HG03159 (cell line): ENCODE results near the gene LASP1.
"Not testable (repeated sequence)": the region's sequence is repeated elsewhere in the genome, so short reads cannot be mapped to it uniquely, and the experiment has no call there.

Experiments used
- ATAC-seq: cut with Tn5 transposase; IDR thresholded peaks from one replicate; pipeline ENCODE4 v1.9.1; 2021; ENCODE audit warnings: mild to moderate bottlenecking, moderate library complexity; ENCODE audit not compliant: unreplicated experiment

The LASP1 gene

DNA sequence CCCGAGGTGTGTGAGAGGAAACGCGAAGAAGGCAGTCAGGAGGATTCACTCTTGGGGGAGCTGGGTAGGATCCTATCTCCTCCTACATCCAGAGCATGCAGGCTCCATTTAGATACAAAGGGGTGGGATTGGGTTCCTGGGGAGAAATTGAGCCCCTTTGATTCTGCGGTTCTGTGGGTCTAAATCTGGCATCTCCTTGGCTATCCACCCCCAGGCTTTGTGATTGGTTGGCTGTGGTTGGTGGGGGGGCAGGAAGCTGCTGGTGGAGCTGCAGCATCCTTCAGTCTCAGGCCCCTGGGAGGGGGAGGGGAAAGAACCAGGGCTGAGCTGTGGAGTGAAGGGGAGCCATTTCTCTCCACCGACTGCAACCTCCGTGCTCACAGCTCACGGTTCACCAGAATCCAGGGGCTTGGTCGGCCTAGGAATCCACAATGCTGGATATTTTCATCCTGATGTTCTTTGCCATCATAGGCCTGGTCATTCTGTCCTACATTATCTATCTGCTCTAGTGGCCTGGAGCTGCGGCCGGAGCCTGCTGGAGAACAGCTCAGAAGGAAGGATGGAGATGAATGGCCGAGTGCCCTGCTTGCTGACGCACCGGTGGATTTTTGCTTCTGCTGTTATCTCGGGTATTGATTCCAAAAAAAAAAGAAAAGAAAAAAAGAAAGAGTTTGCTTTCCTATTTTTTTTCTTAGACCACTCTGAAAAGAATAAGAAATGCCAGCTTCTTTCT lies 55.6 kb downstream of the LASP1 start, which contains the start of gene LASP1NB:
Gene LASP1NB (plus strand): TSS at position 352 of the 733 bp plus-strand sequence.
- no peak for ATAC-seq

DNA sequence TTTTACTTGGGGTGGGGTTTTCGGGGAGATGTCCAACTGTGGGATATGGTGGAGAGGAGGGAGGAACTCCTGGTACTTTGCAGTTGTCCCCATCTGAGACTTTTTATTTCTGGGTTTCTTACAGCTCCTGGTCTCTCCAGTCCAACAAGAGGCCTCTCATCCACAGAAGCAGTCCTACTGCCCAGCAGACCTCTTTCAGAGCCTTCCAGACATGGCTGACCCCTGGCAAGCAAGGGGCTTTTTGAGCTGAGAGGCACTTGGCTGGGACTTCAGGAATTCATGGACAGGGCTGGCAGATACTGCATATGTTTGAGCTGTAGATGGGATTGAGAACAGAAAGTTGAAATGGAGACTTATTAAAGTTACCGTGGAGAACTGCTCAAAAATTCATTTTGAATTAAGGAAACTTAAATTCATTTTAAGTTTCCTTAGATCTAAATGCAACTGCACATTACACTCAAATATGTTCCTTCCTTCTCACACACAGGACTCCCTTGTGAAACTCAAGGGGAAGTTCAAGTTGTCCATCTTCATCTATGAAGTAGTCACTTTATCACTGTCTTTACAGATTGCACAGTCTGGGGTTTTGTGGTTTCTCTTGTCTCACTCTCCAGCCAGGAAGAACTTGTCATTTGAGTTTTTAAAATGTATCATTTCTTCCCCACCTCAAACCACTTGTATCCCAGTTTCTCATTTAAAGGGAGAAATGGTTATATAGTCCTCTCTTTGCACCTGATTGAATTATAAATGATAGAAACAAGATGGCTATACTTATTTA lies 56.6 kb downstream of the LASP1 start:
- ATAC-seq, result no peak

DNA sequence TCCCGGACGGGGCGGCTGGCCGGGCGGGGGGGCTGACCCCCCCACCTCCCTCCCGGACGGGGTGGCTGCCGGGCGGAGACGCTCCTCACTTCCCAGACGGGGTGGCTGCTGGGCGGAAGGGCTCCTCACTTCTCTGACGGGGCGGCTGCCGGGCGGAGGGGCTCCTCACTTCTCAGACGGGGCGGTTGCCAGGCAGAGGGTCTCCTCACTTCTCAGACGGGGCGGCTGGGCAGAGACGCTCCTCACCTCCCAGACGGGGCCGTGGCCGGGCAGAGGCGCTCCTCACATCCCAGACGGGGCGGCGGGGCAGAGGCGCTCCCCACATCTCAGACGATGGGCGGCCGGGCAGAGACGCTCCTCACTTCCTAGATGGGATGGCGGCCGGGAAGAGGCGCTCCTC lies 60.9 kb downstream of the LASP1 start:
- ATAC-seq, result not testable (repeated sequence)

DNA sequence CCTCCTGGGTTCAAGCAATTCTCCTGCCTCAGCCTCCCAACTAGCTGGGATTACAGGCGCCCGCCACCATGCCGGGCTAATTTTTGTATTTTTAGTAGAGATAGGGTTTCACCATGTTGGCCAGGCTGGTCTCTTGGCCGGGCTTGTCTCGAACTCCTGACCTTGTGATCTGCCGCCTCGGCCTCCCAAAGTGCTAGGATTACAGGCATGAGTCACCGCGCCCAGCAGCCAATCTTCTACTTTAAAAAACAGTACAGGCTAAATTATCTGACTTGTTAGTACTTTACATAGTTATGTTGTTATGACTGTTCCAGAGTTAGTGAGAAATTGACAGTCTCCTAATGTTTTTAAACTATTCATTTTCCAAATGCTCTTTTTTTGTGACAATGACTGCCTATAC lies 64.1 kb downstream of the LASP1 start:
- not testable (repeated sequence) for ATAC-seq

DNA sequence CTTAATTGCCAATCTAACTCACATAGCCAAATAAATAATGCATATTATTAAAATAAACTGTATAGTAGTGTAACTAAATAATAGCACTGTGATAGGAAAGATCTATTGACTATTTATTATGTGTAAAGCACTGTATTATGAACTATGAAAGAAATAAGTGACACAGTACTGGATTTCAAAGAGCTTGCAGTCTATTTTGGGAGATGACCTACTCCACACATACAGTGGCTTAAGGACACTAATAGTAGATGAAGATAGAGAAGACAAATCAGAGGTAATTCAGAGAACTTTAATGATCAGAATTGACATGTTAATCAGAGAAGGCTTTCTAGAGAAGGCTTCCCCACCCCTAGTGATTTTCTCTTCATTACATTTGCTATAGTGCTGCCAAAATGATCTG lies 70.1 kb downstream of the LASP1 start:
- ATAC-seq, result no peak

DNA sequence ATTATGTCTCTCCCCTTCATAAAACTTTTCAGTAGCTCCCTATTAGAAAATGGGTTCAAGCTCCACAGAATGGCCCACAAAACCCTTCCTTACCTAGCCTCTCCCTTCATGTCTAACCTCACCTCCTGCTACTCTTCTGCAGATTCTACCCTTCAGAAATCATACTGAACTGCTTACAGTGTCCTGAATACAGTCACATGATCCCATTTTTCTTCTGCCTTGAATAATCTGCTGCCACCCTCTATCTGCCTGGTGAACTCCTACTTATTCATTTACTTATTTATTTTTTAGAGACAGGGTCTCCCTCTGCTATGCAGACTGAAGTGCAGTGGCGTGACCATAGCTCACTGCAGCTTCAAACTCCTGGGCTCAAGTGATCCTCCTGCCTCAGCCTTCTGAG lies 70.5 kb downstream of the LASP1 start:
- ATAC-seq, result no peak

DNA sequence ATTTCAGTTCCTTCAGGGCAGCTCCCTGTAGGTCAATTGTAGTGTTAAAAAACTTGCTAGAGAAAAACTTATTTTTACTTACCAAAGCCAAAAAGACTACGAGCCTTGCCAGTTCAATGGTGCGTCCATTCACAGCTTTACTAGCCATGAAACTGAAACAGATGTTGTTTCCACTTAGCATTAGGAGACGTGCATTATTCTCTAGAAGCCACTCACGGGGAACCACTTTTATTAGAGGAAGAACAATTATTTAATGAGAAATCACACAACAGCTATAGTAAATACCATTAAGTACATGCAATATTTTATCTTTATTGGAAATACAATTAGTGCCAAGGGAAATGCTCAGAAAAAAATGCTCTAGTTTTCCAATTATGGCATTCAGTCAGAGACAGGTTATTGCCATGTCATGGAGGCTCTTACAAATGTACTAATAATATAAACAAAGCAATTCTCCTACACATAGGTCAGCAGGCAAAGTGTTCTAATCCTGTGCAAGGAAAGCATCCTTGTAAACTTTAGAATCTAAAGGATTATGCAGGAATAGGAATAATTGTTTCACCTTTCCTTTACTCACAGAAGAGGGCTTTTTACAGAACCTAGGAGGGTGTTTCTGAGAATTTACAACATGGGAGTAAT lies 73.0 kb downstream of the LASP1 start:
- no peak for ATAC-seq

DNA sequence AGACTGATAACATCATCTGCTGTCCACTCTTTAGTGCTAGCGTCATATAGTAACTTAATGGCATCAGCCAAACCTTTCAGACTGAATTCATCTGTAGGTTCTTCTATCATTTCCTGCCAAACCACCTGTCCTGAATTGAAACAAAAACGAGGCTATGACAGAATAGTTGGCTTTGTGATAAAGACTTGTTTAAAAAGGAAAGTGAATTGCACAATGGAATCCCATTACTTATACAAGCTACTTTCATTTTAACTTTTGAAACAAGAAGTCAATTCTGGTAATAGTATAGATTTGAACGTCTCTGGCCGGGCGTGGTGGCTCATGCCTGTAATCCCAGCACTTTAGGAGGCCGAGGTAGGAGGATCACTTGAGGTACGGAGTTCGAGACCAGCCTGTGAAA lies 73.7 kb downstream of the LASP1 start:
- no peak for ATAC-seq

DNA sequence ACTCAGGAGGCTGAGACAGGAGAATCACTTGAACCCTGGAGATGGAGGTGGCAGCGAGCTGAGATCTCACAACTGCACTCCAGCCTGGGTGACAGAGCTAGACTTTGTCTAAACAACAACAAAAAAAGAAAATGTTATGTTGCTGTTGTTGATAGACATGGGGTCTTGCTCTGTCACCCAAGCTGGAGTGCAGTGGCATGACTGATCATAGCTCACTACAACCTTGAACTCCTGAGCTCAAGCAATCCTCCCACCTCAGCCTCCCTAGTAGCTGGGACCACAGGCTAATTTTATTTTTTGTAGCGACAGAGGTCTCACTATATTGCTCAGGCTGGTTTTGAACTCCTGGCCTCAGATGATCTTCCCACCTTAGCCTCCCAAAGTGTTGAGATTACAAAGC lies 77.3 kb downstream of the LASP1 start:
- no peak for ATAC-seq

DNA sequence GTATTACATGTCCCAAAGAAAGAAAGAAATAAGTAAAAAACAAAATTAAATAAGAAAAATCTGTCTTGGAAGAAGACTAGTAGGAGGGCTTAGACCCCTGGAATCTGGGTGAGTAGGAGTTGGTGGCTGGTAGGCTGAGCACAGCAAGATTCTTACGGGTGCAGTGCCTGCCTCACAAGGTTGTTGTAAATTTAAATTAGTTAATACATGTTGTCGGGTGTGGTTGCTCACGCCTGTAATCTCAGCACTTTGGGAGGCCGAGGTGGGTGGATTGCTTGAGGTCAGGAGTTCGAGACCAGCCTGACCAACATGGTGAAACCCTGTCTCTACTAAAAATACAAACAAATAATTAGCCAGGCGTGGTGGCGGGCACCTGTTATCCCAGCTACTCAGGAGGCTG lies 83.9 kb downstream of the LASP1 start:
- not testable (repeated sequence) for ATAC-seq

DNA sequence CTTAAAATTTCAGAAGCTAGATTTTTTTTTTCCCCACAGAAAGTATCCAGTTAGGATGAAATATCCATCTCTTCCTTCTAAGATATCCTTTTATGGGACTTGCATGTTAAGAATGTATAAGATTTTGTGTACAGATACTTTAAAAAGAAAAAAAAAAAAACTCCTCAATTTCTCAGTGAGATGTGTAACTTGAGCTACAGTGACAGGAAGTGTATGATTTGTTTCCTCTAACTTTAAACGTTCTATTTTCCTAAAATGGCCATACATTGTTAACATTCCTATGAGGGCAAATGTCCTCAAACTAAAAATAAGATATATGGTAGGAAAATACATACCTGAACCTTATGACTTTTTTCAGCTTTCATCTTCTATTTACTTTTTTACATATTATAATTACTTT lies 88.5 kb downstream of the LASP1 start:
- ATAC-seq, result no peak

DNA sequence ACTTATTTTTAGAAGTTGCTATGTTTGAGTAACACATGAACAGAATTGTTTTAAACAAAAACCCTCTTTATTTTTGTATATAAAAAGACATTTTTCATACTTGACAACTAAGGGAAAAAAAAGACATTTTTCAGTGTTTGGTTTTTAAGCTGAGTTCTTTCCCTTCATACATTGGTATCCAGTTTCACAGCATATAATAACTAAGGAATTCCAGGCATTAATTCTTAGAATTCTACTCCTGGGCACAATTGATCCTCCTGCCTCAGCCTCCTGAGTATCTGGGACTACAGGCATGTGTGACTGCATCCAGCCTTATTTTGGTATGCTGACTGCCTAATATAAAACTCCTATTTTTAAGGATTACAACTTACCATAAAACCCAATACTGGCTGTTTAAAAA lies 88.9 kb downstream of the LASP1 start:
- no peak for ATAC-seq

DNA sequence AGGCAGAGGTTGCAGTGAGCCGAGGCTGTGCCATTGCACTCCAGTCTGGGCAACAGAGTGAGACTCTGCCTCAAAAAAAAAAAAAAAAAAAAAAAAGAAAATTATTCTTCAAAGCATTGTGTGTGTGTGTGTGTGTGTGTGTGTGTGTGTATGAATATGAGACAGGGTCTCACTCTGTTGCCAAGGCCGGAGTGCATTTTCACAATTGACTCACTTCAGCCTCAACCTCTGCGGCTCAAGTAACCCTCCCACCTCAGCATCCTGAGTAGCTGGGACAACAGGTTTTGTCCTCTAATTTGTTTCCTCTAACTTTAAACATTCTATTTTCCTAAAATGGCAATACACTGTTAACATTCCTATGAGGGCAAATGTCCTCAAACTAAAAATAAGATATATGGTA lies 89.7 kb downstream of the LASP1 start:
- ATAC-seq, result no peak

DNA sequence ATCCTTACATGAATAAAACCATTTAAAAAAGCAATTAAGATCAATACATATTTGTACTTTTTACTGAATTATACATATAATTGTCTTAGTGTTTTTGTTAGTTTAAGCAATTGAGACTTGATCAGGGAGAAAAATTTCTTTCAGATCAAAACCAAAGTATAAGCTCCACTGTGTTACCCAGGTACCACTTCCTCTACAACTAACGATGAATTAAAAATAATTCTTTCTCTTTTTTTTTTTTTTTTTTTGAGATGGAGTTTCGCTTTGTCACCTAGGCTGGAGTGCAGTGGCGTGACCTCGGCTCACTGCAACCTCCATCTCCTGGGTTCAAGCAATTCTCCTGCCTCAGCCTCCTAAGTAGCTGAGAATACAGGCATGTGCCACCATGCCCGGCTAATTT lies 90.5 kb downstream of the LASP1 start:
- ATAC-seq, result no peak

DNA sequence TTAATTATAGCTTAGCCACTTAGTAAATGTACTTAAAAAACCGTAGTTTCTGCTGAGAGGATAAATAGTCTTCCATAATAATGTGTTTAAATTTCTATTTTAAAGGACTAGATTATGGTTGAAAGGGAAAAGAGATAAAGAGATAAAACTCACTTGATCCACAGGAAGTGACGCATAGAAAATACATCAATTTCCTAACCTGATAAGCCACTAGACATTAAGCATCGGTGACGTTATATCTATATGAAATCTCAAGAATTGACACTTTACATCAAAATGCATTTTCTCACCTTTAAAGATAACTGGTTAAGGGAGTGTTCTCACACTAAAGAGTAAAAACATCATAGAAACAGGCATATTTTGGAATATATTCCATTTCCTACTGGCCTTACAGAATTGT lies 91.6 kb downstream of the LASP1 start:
- ATAC-seq, result no peak

DNA sequence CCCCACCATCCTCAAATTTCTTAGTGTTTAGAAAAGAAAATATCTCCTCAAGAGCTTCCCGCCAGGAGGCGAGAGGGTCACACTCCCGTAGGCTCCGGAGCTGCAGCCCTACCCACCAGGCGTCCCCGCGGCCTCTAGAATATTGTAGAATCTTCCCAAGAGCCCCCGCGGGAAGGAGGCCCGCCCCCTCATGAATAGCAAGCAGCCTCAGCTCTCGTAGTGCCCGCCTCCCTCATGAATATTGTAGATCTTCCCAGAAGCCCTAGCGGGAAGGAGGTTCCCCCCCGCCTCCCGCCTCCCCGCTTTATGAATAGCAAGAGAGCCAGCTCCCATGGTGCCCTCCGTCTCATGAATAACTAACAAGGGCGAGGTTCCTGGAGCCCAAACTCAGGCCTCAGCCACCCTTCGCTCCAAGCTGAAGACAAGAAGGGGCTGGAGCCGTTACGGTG lies 97.5 kb downstream of the LASP1 start, which contains the start of gene FBXO47:
Gene FBXO47 (minus strand): TSS at position 114 of the 449 bp plus-strand sequence. CDS start 4,378 bp downstream, outside the sequence.
- no peak for ATAC-seq

DNA sequence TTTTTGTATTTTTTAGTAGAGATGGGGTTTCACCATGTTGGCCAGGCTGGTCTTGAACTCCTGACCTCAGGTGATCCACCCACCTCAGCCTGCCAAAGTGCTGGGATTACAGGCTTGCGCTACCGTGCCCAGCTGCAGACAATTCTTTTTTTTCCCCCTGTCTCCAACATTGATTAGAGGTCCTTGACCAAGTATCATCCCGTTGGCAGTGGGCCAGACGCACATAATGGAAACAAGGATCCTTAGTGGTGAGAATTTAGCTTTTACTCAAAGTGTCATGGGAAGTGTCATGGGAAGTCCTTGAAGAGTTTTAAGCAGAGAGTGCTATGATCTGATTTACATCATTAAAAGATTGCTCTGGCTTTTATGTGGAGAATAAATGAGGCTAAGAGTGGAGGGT lies 99.4 kb downstream of the LASP1 start:
- no peak for ATAC-seq

DNA sequence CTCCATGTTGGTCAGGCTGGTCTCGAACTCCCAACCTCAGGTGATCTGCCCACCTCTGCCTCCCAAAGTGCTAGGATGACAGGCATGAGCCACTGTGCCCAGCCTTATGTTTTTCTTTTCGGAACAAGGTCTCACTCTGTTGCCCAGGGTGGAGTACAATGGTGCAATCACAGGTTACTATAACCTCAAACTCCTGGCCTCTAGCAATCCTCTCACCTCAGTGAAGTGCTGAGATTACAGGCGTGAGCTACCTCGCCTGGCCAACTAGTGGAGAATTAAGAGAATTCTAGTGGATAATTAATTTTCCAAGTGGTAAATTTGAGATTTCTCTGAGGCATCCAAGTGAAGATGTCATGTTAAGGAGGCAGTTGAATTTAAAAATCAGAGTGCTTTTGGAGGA lies 100.3 kb downstream of the LASP1 start:
- ATAC-seq, result no peak

DNA sequence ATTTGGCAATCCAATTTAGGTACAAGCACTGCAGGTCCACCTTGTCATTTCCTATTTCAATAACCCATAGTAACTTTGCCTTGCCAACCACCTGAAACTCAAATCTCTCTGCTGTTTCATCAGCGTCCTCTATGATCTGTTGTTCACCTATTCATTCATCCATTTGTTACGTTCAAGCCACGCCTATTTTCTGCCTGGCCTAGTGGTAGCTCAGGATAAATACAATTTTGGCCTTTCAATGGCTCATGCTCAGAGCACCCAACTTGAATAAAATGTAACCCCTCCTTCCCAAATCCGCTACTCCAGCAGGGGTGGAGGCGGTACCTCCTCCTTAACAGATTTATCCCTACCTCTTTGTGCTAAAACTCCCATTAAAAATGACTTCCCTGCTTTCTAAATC lies 100.9 kb downstream of the LASP1 start:
- no peak for ATAC-seq
